Hair follicular keratinocyte (primary cell): ENCODE data around the gene KHK. TPM values are rescaled to one million over a fixed set of nuclear protein-coding genes. Genes with fewer than 3 reads are reported as not detected.

Experiments used
- total RNA-seq: library from RNA; depleted of rRNA; stranded (reverse); fragments of >200 nt; gene quantifications from 2 replicates; pipeline ENCODE4 v1.2.3, GENCODE V29; 2015

KHK gene
- total RNA-seq = 0.47 and 1.7 TPM in 2 replicates

DNA sequence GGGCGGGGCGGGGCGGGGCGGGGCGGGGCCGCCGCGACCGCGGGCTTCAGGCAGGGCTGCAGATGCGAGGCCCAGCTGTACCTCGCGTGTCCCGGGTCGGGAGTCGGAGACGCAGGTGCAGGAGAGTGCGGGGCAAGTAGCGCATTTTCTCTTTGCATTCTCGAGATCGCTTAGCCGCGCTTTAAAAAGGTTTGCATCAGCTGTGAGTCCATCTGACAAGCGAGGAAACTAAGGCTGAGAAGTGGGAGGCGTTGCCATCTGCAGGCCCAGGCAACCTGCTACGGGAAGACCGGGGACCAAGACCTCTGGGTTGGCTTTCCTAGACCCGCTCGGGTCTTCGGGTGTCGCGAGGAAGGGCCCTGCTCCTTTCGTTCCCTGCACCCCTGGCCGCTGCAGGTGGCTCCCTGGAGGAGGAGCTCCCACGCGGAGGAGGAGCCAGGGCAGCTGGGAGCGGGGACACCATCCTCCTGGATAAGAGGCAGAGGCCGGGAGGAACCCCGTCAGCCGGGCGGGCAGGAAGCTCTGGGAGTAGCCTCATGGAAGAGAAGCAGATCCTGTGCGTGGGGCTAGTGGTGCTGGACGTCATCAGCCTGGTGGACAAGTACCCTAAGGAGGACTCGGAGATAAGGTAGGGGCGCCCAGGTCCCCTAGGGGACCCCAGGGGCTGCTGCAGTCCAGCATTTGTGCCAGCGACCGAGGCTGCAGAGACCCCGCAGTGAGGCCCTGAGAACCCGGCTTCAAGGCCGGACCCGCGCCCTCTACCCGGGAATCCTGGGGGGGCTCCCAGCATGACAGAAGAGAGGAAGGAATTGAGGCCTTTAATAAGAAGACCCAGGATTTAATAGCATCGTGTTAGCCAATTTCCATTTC is at the start of gene KHK:
KHK (plus strand) TSS at position 49 of the 870 bp plus-strand sequence; CDS start at position 537, 488 bp downstream.

DNA sequence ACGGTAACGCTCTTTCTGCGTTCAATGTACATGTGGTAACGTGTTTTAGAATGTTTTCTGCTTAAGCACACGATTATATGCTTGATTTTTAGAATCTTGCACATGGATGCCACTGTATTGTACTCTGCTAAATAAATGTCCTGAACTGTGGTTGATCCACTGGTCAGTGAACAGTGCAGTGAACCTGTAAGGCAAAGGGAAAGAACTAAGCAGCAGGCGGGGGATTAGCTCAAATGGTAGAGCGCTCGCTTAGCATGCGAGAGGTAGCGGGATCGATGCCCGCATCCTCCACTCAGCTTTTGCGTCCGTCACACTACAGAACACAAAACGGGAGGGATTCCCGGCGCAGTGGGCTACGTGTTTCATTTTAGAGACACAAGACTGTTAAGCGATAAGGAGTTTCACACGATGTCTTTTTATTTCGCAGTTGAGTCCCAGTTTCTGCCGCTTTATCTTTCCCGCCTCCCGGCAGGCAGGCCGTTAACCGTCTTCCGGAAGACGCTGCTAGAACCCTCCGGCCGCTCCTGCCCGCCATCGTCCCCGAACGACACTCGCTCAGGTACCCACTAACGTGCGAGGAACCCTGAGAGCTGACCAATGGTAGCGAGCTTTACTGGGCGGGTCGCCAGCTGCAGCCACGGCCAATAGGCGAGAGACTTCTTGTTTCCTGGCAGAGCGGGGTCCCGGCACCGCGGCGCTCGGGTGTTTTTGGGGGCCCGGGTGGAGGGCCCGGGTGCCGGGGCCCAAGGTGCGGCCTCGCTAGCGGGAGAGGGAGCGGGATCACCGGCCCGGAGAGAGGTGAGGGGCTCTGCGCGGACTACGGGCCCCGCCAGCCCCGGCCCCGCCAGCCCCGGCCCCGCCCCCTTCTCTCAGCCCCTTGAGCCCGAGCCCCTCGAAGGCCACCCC is 35.3 kb upstream of the KHK start, which contains the start of gene AGBL5:
AGBL5 (plus strand) TSS at position 673 of the 906 bp plus-strand sequence. CDS start 1,291 bp downstream, outside the sequence.

DNA sequence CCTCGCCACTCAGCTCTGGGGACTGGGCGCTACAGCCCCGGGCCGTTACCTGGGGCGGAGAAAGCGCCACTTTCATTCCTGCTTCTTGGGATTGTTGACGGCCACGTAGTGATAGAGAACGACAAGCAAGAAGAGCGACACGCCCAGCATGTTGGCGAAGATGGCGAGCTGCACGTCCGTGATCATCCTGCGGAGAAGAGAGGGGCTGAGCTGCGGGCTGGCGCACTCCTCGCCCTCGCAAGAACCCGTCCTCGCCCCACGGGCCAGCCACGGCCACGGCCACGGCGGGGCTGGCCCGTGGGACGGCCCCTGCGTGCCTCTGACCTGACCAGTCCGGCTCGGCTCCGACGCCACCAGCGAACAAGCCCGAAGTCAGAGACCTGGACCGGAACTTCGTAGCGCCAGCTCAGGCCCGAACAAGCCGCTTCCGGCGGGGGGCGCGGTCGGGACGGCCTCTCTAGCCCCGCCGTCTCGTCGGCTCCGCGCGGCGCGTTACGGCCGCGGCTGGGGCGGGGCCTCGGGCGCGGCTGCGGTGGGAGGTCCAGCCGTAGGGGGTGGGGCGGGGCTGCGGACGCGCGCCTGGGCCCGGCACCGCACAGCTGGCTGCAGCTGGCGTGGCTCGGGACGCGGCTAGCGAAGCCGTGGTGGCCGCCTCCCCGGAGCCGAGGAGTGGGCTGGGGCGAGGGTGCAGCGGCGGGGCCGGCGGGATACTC is 15.1 kb upstream of the KHK start, which contains the start of gene OST4:
OST4 (minus strand) TSS at position 378 of the 713 bp plus-strand sequence.

DNA sequence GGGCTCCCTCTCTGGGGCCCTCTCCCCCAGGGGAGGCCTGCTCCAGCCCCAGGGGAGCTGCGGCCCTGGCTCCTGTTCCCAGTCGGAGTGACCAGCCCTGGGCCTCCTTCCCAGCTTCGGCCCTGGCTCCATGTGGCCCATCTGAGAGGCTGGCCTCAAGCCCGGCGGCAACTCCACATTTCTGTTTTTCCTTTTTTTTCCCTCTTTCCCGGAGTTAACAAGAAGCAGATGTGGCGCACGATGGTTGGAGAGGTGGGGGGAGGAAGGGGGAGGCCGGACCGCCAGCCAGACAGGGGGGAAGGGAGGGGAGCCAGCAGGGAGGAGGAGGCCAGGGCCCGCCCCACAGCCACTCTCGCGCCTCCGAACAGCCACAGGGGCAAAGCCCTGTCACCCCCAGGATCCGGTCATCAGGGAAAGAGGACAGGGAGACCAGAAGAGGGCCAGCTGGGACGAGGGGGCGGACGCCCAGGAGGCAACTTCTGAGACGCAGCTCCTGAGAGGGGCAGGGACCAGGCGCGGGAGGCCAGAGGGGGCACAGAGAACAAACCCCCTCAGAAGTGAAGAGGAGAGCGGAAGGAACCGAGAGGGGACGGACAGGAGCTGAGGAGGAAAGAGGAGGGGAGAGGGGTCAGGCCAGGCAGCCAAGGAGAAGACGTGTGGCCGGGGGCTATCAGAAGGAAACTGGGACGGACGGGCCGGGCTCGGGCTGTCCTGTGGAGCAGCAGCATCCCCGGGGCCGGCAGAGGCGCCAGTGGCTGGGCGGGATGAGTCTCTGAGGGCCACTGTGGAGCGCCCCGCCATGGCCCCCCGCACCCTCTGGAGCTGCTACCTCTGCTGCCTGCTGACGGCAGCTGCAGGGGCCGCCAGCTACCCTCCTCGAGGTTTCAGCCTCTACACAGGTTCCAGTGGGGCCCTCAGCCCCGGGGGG is 8.0 kb upstream of the KHK start, which contains the start of gene EMILIN1:
EMILIN1 (plus strand) TSS at position 349 of the 928 bp plus-strand sequence; CDS start at position 800, 451 bp downstream.

DNA sequence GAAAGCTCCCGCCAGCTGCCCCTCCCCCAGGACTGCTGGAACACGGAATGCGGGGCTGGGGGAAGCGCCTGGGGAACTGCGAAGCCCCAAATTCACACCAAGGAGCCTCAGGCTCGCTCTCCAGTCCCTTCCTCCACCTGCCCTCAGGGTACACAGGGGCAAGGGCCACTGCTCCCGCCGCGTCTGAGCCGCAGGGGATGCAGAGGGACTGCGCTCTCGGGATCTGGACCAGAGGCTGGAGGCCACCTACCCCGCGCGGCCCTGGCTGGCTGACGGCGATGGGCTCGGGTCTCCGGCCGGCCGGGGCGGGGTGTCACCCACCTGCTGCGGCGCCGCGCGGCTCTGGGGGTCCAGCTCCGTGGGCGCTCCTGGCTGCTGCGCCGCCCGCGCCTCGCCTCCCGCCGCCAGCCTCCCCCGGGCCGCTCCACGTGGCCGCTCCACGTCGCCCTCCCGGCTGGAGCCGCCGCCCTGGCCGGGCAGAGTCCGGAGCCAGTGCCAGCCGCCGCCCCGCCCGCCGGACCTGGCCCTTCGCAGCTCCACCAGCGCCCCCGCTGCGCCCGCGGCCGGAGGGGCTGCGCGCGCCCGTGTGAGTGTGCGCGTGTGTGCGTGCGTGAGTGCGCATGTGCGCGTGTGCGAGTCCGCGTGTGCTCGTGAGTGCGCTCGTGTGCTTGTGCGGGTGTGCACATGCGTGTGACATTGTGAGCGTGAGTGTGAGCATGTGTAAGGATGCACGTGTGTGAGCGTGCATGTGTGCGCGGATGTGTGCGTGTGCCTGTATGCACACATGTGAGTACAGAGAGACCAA is 32.2 kb downstream of the KHK start, which contains the start of gene CGREF1:
CGREF1 (minus strand) TSS at position 604 of the 805 bp plus-strand sequence. CDS start 14,762 bp downstream, outside the sequence.

DNA sequence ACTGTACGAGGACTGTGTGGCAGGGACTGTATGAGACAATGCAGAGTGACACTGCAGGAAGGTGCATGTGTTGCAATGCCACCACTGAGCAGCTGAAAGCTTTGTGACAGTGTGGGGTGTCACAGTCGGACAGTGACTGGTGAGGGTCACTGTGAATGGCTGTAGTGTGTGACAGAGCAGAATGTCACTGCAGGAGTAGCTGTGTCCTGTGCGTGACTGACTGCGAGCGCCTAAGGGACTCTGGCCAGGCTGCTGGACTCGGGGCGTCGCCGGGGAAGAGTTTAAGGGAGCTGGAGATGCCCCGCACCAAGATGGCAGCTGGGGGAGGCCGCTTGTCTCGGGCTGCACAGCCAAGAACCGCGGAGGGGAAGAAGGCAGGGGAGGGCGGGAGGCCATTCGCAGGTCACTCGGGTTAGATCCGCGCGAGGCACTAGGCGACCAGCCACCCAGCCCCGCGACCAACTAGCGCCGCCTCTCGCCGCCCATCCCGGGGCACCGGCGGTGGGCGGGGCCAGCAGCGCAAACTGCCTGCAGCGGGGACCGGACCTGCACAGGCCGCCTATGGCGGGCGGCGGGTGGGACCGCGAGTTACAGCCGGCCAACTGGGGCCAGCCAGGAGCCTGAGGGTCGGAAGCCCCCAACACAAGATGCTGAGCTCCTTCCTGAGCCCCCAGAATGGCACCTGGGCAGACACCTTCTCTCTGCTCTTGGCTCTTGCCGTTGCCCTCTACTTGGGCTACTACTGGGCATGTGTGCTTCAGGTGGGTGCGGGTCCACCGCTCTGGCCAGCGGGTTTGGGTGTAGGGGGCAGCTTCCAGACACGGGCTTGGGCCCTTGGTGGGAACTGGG is 37.0 kb downstream of the KHK start, which contains the start of gene ABHD1:
ABHD1 (plus strand) TSS at position 514 of the 849 bp plus-strand sequence; CDS start at position 648, 134 bp downstream.

DNA sequence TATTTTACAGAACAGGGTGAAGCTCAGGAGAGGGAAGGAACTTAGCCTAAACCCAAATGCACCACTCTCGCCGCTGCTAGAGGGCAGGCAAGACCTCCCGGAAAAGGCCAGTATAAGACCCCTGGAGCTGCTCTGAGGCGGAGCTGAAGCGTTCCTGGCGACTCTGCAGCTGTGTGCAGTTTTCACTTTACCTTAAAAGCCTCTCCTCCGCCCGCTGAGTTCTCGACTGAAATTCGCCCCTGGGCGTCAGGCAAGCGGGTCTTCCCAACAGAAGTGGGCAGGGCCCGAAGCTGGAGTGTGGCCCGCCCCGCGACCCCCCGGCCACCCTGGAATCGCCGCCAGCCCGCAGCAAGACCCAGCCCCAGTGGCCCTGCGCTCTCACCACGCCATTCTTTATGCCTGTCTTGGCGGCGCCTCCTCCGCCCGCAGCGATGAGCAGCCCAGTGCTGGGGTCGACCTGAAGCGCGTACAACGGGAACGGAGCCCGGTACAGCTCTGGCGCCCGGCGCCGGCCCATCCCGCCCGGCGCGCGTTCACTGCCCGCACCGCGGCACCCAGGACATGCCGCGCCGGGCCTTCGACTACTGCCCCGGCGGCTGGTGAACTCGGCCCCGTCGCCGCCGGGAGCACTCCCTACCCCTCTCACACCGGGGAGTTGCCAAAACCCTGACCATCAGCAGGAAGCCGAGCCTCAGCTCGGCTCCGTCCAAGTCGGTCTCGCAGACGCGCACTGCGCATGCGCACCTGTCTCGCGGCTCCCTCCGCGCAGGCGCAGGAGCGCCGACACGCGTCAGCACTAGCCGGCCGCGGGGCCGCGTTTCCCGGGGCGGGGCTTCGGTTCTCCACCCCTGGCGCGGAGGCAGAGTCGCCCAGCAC is 47.6 kb downstream of the KHK start, which contains the start of gene PREB:
PREB (minus strand) TSS at position 732 of the 876 bp plus-strand sequence; CDS start at position 517, 215 bp downstream.

DNA sequence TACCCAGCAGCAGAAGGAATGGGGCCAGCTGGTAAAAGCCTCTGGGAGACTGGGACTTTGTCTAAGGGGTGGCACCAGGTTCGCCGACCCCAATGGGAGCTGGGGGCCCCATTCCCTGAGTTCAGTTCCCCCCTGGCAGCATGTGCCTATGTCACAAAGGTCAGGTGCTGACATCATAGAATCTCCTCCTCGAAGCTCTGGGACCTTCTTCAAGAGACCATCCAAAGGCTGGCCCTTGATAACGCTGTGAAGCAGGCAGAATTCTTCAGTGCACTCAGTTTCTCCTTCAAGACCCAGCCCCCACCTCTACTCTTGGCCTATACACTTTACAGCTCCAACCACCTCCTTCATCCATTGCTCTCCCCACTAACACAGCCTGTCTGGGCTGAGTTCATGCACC is 52.7 kb downstream of the KHK start, which contains the start of gene PRR30:
PRR30 (minus strand) TSS at position 101 of the 400 bp plus-strand sequence. CDS start 1,081 bp downstream, outside the sequence.

DNA sequence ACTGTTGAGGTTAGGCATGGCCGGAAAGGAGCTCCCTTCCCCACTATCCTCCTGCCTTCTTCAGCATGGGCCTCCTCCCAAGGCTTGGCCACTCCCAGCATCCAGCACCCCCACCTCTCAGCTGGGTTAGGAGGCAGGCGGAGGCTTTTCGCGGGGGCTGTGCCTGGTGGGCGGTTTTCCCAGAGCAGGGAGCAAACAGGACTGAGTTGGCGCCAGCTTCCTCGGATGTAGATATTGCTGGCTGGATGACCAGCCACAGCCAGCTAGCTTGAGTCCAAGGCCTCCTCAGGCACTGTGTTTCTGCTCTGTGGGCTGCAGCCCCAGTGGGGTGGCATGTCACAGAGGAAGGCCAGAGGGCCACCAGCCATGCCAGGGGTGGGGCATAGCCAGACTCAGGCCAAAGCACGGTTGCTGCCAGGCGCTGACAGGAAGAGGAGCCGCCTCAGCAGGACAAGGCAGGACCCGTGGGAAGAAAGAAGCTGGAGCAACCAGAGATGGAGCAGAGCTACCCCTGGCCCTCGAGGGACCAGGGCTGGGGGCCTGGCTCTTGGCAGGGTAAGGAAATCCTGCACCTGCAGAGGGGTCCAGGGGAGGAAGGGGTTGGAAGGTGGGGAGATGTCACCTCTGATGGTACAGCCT is 62.3 kb downstream of the KHK start, which contains the start of gene TCF23:
TCF23 (plus strand) TSS at position 204 of the 639 bp plus-strand sequence; CDS start at position 334, 130 bp downstream.

Other genes starting within 250 kb of the KHK start
- not detected in 2 replicates for gene DPYSL5, start 238.6 kb upstream of the KHK start, total RNA-seq
- 2.6 and 6.9 TPM in 2 replicates for gene MAPRE3, start 116.1 kb upstream of the KHK start, total RNA-seq
- 24.7 and 27.8 TPM in 2 replicates for gene TMEM214, start 53.8 kb upstream of the KHK start, total RNA-seq
- gene AGBL5, start 35.1 kb upstream of the KHK start, total RNA-seq = 21.5 and 27.2 TPM in 2 replicates
- gene OST4, start 15.1 kb upstream of the KHK start, total RNA-seq = 323 and 466 TPM in 2 replicates
- 4.0 and 4.5 TPM in 2 replicates for gene EMILIN1, start 8.2 kb upstream of the KHK start, total RNA-seq
- 1.1 and 2.7 TPM in 2 replicates for gene CGREF1, start 32.4 kb downstream of the KHK start, total RNA-seq
- not detected in 2 replicates for gene ABHD1, start 37.0 kb downstream of the KHK start, total RNA-seq
- gene PREB, start 47.9 kb downstream of the KHK start, total RNA-seq = 69.1 and 81.2 TPM in 2 replicates
- not detected in 2 replicates for gene PRR30, start 52.6 kb downstream of the KHK start, total RNA-seq
- gene TCF23, start 62.2 kb downstream of the KHK start, total RNA-seq = 0.04 TPM in 1 of 2 replicates, not detected in the other
- gene ATRAID, start 125.3 kb downstream of the KHK start, total RNA-seq = 159 and 171 TPM in 2 replicates
- gene SLC5A6, start 125.5 kb downstream of the KHK start, total RNA-seq = 21.2 and 49.7 TPM in 2 replicates
- 33.9 and 59.3 TPM in 2 replicates for gene CAD, start 130.6 kb downstream of the KHK start, total RNA-seq
- gene SLC30A3, start 176.3 kb downstream of the KHK start, total RNA-seq = not detected in 2 replicates
- gene DNAJC5G, start 188.7 kb downstream of the KHK start, total RNA-seq = not detected in 2 replicates
- not detected in 2 replicates for gene TRIM54, start 195.7 kb downstream of the KHK start, total RNA-seq
- gene UCN, start 221.7 kb downstream of the KHK start, total RNA-seq = 0.23 and 2.1 TPM in 2 replicates
- gene MPV17, start 236.3 kb downstream of the KHK start, total RNA-seq = 96.3 and 110 TPM in 2 replicates